Mammary epithelial cell (primary cell): ENCODE results near the gene KTN1.

Source experiments
- CTCF ChIP-seq, 2 donors: IDR thresholded peaks in 1 of 2; conservative IDR thresholded peaks in 1 of 2; 2 replicates each; pipeline ENCODE4 v1.5.1; 2011 to 2012; ENCODE audit warnings: inconsistent platforms in 2 of 2, low read length in 2 of 2, mild to moderate bottlenecking in 2 of 2, control low read depth in 1 of 2, low read depth in 1 of 2; ENCODE audit not compliant: insufficient read depth in 1 of 2; ENCODE audit errors: extremely low read depth in 1 of 2
- EZH2 ChIP-seq: IDR thresholded peaks from 2 replicates; pipeline ENCODE4 v1.6.1; 2012; ENCODE audit warnings: low read length, inconsistent platforms, borderline replicate concordance

DNA sequence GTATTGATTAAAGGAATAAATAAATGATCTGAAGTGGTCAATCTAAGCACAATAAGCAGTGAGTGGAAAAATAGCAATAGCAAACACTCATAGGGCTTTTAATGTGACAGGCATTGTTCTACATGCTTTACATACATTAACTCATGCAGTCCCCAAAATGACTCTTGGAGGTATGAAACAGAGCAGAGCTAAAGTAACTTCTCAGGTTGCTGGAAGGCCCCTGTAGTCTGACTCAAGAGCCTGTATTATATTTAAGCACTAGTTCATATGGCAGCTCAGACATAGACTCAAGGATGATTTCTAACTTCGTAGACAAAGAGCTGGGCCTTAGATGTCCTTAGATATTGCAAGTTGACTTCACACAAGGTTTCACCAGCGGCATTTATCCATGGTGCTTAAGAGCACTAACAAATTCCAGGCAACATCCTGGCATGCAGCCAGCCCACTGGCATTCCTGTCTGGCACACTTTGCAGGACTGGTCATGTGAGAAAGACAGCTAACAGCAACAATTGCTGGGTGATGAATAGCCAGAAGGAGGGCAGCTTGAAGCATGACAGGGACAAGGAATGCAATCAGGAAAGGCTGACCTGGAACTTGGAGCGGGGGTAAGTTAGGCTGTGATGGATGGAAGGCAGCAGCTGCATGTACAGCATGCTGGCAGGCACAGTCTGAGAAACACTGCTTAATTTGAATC lies 22.9 kb upstream of the KTN1 start:
- TF ChIP-seq CTCF (conservative IDR thresholded peaks at IDR 0.05 in 1 of 2, IDR thresholded peaks at IDR 0.05 in 1 of 2; ENCODE audit: extremely low read depth in 1 of 2, insufficient read depth in 1 of 2, low read depth in 1 of 2, low read length in 2 of 2) (no peak), EZH2 (no peak)
